Measurements from ENCODE around the gene KPNA2. TPM values are rescaled to one million over a fixed set of nuclear protein-coding genes. Genes with fewer than 3 reads are reported as not detected.

The KPNA2 gene
- total and polyA plus RNA-seq, 2 of the 13 experiments (the other 11 are each of a cell fraction or from before 2014, with no cell fraction given), result 111 to 305 TPM

- TF ChIP-seq ZUFSP (CRISPR knock-in tag; IDR thresholded peaks at IDR 0.05; ENCODE audit: borderline replicate concordance), result no peak
- TF ChIP-seq PAF1 (CRISPR knock-in tag; IDR thresholded peaks at IDR 0.05), result no peak
- no peak for TF ChIP-seq FOXA1 (IDR thresholded peaks at IDR 0.05)
- TF ChIP-seq FOXA1 (CRISPR knock-in tag; IDR thresholded peaks at IDR 0.05), result peak; percentile 24; the same call in 1 of the 2 replicates
- TF ChIP-seq ARNTL (CRISPR knock-in tag; IDR thresholded peaks at IDR 0.05), result peak; percentile 69
- TF ChIP-seq CBX1 (IDR thresholded peaks at IDR 0.05; ENCODE audit: low read depth), result no peak
- no peak for TF ChIP-seq CTCF (CRISPR knock-in tag; IDR thresholded peaks at IDR 0.05)
- TF ChIP-seq, protein P1, sequence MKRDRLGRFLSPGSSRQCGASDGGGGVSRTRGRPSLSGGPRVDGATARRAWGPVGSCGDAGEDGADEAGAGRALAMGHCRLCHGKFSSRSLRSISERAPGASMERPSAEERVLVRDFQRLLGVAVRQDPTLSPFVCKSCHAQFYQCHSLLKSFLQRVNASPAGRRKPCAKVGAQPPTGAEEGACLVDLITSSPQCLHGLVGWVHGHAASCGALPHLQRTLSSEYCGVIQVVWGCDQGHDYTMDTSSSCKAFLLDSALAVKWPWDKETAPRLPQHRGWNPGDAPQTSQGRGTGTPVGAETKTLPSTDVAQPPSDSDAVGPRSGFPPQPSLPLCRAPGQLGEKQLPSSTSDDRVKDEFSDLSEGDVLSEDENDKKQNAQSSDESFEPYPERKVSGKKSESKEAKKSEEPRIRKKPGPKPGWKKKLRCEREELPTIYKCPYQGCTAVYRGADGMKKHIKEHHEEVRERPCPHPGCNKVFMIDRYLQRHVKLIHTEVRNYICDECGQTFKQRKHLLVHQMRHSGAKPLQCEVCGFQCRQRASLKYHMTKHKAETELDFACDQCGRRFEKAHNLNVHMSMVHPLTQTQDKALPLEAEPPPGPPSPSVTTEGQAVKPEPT (CRISPR knock-in tag; IDR thresholded peaks at IDR 0.05; ENCODE audit: low read depth), result peak; percentile 70; the same call in 1 of the 2 replicates
- TF ChIP-seq BCLAF1 (IDR thresholded peaks at IDR 0.05), result no peak
- TF ChIP-seq ZNF556 (CRISPR knock-in tag; IDR thresholded peaks at IDR 0.05; ENCODE audit: borderline replicate concordance), result peak; percentile 23; the same call in 1 of the 2 replicates
- 0 out of 2 replicates have a peak, but pooled peaks have one; percentile 89 for TF ChIP-seq FLYWCH1 (CRISPR knock-in tag; IDR thresholded peaks at IDR 0.05)
- peak; percentile 85 for TF ChIP-seq IKZF4 (CRISPR knock-in tag; IDR thresholded peaks at IDR 0.05; ENCODE audit: borderline replicate concordance, low read depth, not compliant biosample characterization)
- TF ChIP-seq ZBTB7B (CRISPR knock-in tag; IDR thresholded peaks at IDR 0.05), result peak; percentile 79
- TF ChIP-seq, protein P2, sequence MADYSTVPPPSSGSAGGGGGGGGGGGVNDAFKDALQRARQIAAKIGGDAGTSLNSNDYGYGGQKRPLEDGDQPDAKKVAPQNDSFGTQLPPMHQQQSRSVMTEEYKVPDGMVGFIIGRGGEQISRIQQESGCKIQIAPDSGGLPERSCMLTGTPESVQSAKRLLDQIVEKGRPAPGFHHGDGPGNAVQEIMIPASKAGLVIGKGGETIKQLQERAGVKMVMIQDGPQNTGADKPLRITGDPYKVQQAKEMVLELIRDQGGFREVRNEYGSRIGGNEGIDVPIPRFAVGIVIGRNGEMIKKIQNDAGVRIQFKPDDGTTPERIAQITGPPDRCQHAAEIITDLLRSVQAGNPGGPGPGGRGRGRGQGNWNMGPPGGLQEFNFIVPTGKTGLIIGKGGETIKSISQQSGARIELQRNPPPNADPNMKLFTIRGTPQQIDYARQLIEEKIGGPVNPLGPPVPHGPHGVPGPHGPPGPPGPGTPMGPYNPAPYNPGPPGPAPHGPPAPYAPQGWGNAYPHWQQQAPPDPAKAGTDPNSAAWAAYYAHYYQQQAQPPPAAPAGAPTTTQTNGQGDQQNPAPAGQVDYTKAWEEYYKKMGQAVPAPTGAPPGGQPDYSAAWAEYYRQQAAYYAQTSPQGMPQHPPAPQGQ (CRISPR knock-in tag; IDR thresholded peaks at IDR 0.05; ENCODE audit: borderline replicate concordance), result no peak
- peak; percentile 92 for TF ChIP-seq ZNF772 (CRISPR knock-in tag; IDR thresholded peaks at IDR 0.05)
- TF ChIP-seq ZNF24 (IDR thresholded peaks at IDR 0.05), result no peak
These were observed at the start of gene KPNA2 (continued) for GRCh38 chr17:68035523-68036303.

Data from HepG2 (cell line).